HL-60/S4 treated with phorbol 12-myristate 13-acetate at 8.2 ng/mL for 4 days and 3 days (cell line): ENCODE results near the gene ZNF845.
"Not testable (repeated sequence)": the region's sequence is repeated elsewhere in the genome, so short reads cannot be mapped to it uniquely, and the experiment has no call there.

Experiments
- in situ Hi-C: fragments of 300-500 bp; cut with MboI; formaldehyde crosslinking; loops from 2 replicates; pipeline ENCODE4 v1.15.0; 2022; ENCODE audit warnings: low sequenced_read_pairs

The ZNF845 gene

DNA sequence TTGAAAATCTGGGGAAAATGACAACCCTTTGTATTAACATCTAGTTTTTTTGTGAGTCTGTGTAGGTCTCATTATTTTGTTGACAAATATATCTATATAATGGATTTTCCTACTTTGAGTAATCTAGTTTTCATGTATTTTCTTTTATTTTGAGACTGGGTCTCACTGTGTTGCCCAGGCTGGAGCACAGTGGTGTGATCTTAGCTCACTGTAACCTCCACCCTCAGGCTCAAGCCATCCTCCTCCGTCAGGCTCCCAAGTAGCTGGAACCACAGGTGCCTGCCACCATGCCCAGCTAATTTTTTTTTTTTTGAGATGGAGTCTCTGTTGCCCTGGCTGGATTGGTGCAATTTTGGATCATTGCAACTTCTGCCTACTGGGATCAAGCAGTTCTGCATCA lies 41.2 kb downstream of the ZNF845 start:
- in situ Hi-C loops, result no loop called here

DNA sequence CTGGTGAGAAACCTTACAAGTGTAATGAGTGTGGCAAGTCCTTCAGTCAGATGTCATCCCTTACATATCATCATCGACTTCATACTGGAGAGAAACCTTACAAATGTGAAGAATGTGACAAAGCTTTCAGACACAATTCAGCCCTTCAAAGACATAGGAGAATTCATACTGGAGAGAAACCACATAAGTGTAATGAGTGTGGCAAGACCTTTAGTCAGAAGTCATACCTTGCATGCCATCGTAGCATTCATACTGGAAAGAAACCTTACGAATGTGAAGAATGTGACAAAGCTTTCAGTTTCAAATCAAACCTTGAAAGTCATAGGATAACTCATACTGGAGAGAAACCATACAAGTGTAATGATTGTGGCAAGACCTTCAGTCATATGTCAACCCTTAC lies 47.8 kb downstream of the ZNF845 start:
- in situ Hi-C loops, result no loop called here

GRCh38 chr19:53388168-53388567 lies 54.6 kb downstream of the ZNF845 start:
- in situ Hi-C loops, result no loop called here

DNA sequence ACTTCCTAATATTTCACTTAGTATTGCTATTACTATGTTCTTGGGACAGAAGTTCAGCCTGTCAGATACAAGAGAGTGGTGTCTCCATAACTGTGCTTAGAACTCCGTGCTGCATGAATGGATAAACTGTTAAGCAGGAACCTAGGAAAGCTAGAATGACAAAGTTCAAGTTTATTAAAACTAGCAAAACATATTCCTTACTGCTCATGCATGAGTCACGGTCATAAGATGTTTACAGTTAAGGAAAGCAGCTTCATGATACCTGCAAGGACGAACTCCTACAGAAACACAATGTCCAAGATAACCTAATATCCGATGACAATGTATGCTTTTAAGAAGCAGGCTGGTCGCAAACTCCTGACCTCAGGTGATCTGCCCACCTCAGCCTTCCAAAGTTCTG lies 55.4 kb downstream of the ZNF845 start:
- in situ Hi-C loops, result no loop called here

- in situ Hi-C loops, result no loop called here
These were observed 56.0 kb downstream of the ZNF845 start for GRCh38 chr19:53389571-53389970.

GRCh38 chr19:53389978-53390377 lies 56.4 kb downstream of the ZNF845 start:
- in situ Hi-C loops, result no loop called here

DNA sequence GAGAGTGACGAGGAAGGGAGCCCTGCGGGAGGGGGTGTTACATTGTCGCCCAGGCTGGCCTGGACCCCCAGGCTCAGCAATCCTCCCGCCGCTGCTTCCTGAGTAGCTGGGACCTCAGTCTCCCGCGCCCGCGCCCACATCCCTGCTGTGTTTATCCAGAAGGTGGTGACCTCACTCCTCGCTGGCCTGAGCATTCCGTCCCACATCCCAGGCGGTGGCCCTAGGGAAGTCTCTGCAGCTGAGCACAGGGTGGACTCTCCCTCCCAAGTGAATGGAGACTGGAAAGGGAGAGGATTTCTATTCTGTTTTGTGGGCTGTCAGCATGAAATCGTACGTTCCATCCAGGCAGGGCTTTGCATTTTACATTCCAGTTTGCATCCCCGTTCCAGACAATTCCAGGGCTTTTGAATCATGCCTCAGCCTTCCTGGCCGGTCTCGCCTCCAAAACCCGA lies 61.0 kb downstream of the ZNF845 start:
- in situ Hi-C loops, result no loop called here

DNA sequence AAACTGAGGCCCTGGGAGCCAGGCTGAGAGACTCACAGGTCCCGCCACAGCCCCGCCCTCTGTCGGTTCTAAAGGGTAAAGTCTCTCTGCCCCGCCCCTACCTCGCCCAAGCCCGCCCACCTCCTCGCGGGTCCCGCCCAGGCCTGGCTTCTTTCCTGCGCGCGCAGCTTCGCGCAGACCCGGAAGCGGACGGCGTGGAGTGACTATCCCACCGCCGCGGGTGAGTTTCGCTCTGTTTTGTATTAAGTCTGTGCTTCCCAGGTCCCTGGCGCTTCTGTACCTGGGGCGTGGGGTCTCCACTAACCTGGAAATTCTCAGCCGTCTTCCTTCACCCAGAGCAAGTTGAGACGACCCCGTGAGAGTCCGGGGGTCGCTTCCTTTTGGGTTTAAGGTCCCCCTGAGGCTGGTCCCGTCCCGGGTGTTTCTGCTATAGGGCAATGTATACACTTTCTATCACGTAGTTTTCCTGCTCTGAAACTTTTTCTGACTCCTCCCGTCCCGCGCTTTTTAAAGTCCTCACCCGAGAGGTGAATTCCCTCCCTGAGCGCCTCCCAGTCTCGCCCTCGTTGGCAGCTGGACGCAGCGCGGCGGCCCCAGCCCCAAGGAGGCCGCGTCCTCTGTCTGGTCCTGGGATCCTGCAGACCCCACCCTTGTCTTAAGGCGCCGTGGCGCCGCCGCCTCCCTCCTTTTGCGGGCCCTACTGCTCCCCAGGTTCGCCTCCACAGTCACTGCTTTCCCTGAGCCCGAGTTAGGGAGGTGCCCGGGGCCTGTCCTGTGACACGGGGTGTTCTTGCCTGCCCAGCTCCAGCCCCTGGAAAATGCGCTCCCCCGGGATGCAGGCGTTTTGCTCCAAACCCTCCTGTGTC lies 61.7 kb downstream of the ZNF845 start, which contains the start of gene ZNF765:
ZNF765 (plus strand) TSS at position 176 of the 866 bp plus-strand sequence. CDS start 2,867 bp downstream, outside the sequence.
- in situ Hi-C loops, result no loop called here

DNA sequence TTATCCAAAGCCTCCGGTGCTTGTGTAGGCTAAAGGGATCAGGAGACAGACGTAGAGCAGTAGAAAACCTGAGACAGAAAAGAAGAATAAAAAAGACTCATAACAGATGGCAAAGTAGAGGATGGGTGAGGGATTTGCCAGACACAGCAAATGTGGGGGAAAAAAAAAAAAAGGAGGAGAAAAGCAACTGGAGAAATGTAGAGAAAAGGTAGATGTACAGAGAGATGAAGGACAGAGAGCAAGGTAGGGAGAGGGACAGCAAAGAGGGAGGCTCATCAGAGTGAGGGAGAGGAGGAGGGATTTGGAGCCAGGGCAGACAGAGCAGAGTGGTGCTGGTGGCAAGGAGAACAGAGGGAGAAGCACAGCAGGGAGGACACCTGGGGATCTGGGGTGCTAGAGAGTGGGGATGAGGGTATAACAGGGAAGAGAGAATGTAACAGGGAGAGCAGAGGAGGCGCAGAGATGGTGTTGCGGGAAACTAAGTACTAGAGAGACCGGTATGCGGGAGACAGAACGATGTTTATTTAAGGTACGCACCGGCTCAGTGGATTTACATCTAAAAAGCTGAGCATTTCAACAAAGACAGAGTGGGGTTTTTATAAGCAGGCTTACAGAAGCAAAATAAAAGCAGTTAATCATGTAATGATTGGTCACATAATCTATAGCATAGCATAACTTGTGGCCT lies 62.4 kb downstream of the ZNF845 start:
- in situ Hi-C loops, result not testable (repeated sequence)

DNA sequence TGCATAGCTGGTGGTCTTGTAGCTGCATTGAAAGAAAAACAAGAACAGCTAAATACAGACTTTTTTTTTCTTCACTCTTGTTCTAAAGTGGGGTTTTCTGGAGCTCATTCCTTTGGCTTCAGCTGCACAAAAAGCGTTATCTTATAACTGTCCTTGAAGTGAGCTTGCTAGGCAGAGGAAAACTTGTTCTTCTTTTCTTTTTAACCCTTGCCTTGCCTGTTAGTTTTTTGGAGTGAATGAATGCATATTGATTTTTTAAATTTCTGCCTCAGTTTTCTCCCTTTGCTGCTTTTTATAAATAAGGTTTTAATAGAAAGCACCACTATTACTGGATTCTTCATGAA lies 62.9 kb downstream of the ZNF845 start:
- in situ Hi-C loops, result no loop called here

- in situ Hi-C loops, result not testable (repeated sequence)
These were observed 64.4 kb downstream of the ZNF845 start for GRCh38 chr19:53397918-53398317.
